Measurements from ENCODE around the gene PIP4K2A.
"Not testable (repeated sequence)": the region's sequence is repeated elsewhere in the genome, so short reads cannot be mapped to it uniquely, and the experiment has no call there.

PIP4K2A gene

GRCh38 chr10:22736134-22736533, 21.8 kb upstream of the PIP4K2A start:
- ATAC-seq (replicated peaks; ENCODE audit: extremely low read depth, poor library complexity, severe bottlenecking) (no peak), DNase-seq (ENCODE audit: low spot score in 2 of 2) (no peak)
- H3K27ac Mint-ChIP-seq (ENCODE audit: low read depth) = no peak overlapping the region
- no peak overlapping the region for H3K4me3 Mint-ChIP-seq
- no peaks in the 10 kb centered on the region for H3K36me3 Mint-ChIP-seq (ENCODE audit: insufficient read depth)
- no peaks in the 10 kb centered on the region for H3K4me1 Mint-ChIP-seq
- H3K9me3 Mint-ChIP-seq = no peaks in the 10 kb centered on the region
- no peaks in the 10 kb centered on the region for H3K27me3 Mint-ChIP-seq

DNA sequence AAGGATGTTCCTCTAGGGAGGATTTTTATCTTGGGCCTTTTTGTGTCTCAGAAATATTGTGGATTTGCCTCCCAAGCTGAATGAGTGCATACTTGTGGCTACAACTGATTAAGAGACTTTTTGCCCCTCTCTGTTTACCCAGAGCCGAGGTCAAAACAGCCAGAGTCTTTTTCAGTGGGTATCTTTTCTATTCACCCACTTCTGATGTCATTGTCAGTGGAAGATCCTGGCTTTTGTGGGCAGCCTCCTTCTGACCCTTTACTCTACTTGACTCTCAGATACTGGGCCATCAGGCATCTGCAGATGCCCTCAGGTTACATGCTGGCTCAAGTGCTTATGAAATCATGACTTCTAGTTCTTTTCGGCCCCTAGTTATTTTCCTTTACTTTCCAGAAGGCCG, 19.6 kb upstream of the PIP4K2A start:
- H3K4me3 Mint-ChIP-seq = no peak overlapping the region
- DNase-seq (ENCODE audit: low spot score in 2 of 2) (no peak), ATAC-seq (replicated peaks; ENCODE audit: extremely low read depth, poor library complexity, severe bottlenecking) (no peak)
- no peaks in the 10 kb centered on the region for H3K27me3 Mint-ChIP-seq
- H3K4me1 Mint-ChIP-seq = no peaks in the 10 kb centered on the region
- no peaks in the 10 kb centered on the region for H3K9me3 Mint-ChIP-seq
- no peaks in the 10 kb centered on the region for H3K36me3 Mint-ChIP-seq (ENCODE audit: insufficient read depth)
- no peak overlapping the region for H3K27ac Mint-ChIP-seq (ENCODE audit: low read depth)

DNA sequence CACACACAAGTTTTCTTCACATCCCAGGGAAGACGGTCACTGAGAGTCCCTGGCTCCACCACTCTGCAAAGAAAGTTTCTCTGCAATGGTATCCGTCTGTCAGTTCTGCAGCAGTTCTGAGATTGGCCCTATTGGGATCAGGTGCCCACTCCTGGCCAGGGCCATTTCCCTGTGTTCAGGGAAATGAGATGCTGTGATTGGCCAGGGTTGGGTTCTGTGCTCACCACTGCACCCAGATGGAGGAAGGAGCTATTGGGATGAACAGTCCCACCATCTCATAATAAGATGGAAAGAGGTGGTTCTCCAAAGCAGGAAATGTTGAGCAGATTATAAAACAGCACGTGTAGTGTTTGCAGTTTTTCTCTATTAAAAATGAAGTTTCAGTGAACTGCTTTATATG, 13.3 kb upstream of the PIP4K2A start:
- H3K9me3 Mint-ChIP-seq = no peaks in the 10 kb centered on the region
- no peak overlapping the region for H3K27ac Mint-ChIP-seq (ENCODE audit: low read depth)
- DNase-seq (ENCODE audit: low spot score in 2 of 2) (no peak), ATAC-seq (replicated peaks; ENCODE audit: extremely low read depth, poor library complexity, severe bottlenecking) (no peak)
- H3K4me3 Mint-ChIP-seq = no peak overlapping the region
- H3K4me1 Mint-ChIP-seq = peaks cover 27% of the 10 kb centered on the region
- no peaks in the 10 kb centered on the region for H3K27me3 Mint-ChIP-seq
- H3K36me3 Mint-ChIP-seq (ENCODE audit: insufficient read depth) = peaks cover 1% of the 10 kb centered on the region

GRCh38 chr10:22727112-22727511, 12.7 kb upstream of the PIP4K2A start:
- peak overlapping the region; percentile 50 for H3K27ac Mint-ChIP-seq (ENCODE audit: low read depth)
- no peak overlapping the region for H3K4me3 Mint-ChIP-seq
- ATAC-seq (replicated peaks; ENCODE audit: extremely low read depth, poor library complexity, severe bottlenecking) (peak; percentile 77), DNase-seq (ENCODE audit: low spot score in 2 of 2) (no peak)
- no peaks in the 10 kb centered on the region for H3K27me3 Mint-ChIP-seq
- no peaks in the 10 kb centered on the region for H3K9me3 Mint-ChIP-seq
- peaks cover 27% of the 10 kb centered on the region for H3K4me1 Mint-ChIP-seq
- H3K36me3 Mint-ChIP-seq (ENCODE audit: insufficient read depth) = peaks cover 1% of the 10 kb centered on the region

- peaks cover 32% of the 10 kb centered on the region for H3K4me1 Mint-ChIP-seq
- DNase-seq (ENCODE audit: low spot score in 2 of 2) (no peak), ATAC-seq (replicated peaks; ENCODE audit: extremely low read depth, poor library complexity, severe bottlenecking) (no peak)
- H3K9me3 Mint-ChIP-seq = no peaks in the 10 kb centered on the region
- H3K4me3 Mint-ChIP-seq = no peak overlapping the region
- no peak overlapping the region for H3K27ac Mint-ChIP-seq (ENCODE audit: low read depth)
- H3K27me3 Mint-ChIP-seq = no peaks in the 10 kb centered on the region
- peaks cover 1% of the 10 kb centered on the region for H3K36me3 Mint-ChIP-seq (ENCODE audit: insufficient read depth)
Observed at GRCh38 chr10:22724773-22725172, 10.4 kb upstream of the PIP4K2A start.

DNA sequence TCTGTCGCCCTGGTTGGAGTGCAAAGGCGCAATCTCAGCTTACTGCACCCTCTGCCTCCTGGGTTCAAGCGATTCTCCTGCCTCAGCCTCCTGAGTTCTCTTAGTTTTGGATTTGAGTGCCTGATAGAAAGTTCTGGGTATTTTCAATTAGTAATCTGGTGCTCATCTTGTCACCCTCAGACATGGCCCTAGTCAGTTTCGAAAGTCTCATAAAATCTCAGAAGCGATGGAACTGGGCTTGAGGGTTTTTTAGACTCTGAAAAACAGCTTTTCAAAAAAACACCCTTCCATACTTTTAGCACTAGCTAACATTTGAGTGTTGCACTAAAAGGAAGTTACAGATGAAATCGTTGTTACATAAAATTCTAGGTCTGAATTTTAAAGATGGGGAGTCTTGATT, 9.4 kb upstream of the PIP4K2A start:
- Mint-ChIP-seq H3K36me3 (ENCODE audit: insufficient read depth) (peaks cover 1% of the 10 kb centered on the region), H3K4me3 (no peak overlapping the region), H3K27me3 (no peaks in the 10 kb centered on the region), H3K4me1 (peaks cover 32% of the 10 kb centered on the region), H3K27ac (ENCODE audit: low read depth) (no peak overlapping the region), H3K9me3 (no peaks in the 10 kb centered on the region)
- ATAC-seq (replicated peaks; ENCODE audit: extremely low read depth, poor library complexity, severe bottlenecking) (no peak), DNase-seq (ENCODE audit: low spot score in 2 of 2) (no peak)

DNA sequence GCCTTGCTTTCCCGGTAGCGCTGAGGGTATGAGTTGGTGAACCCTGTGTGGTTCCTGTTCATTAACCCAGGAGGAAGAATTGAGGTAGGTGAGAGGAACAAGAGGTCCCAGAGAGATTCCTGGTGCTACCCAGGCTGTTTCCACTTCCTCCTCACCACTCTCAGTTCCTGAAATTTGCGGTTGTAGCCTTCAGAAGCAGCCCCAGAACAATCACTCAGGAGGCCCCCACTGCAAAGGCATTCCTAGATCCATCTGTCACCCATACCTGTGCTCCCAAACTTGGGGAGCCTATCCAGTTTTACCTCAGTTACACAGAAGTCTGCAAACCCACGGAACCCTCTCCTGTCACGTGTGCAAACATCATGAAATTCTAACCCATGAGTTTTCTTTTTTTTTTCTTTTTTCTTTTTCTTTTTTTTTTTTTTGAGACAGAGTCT, 9.0 kb upstream of the PIP4K2A start:
- no peak for DNase-seq (ENCODE audit: low spot score in 2 of 2)
- Mint-ChIP-seq H3K9me3 (no peaks in the 10 kb centered on the region), H3K27ac (ENCODE audit: low read depth) (no peak overlapping the region), H3K36me3 (ENCODE audit: insufficient read depth) (peaks cover 1% of the 10 kb centered on the region), H3K27me3 (no peaks in the 10 kb centered on the region), H3K4me3 (no peak overlapping the region), H3K4me1 (peaks cover 29% of the 10 kb centered on the region)
- peak; percentile 28 for ATAC-seq (replicated peaks; ENCODE audit: extremely low read depth, poor library complexity, severe bottlenecking)

GRCh38 chr10:22722626-22723169, 8.3 kb upstream of the PIP4K2A start:
- no peak for DNase-seq (ENCODE audit: low spot score in 2 of 2)
- Mint-ChIP-seq H3K36me3 (ENCODE audit: insufficient read depth) (peaks cover 1% of the 10 kb centered on the region), H3K4me1 (peaks cover 25% of the 10 kb centered on the region), H3K9me3 (no peaks in the 10 kb centered on the region), H3K4me3 (no peak overlapping the region), H3K27ac (ENCODE audit: low read depth) (no peak overlapping the region), H3K27me3 (no peaks in the 10 kb centered on the region)
- no peak for ATAC-seq (replicated peaks; ENCODE audit: extremely low read depth, poor library complexity, severe bottlenecking)

- H3K27ac Mint-ChIP-seq (ENCODE audit: low read depth) = no peak overlapping the region
- no peaks in the 10 kb centered on the region for H3K27me3 Mint-ChIP-seq
Observed at GRCh38 chr10:22720667-22721066, 6.3 kb upstream of the PIP4K2A start.

DNA sequence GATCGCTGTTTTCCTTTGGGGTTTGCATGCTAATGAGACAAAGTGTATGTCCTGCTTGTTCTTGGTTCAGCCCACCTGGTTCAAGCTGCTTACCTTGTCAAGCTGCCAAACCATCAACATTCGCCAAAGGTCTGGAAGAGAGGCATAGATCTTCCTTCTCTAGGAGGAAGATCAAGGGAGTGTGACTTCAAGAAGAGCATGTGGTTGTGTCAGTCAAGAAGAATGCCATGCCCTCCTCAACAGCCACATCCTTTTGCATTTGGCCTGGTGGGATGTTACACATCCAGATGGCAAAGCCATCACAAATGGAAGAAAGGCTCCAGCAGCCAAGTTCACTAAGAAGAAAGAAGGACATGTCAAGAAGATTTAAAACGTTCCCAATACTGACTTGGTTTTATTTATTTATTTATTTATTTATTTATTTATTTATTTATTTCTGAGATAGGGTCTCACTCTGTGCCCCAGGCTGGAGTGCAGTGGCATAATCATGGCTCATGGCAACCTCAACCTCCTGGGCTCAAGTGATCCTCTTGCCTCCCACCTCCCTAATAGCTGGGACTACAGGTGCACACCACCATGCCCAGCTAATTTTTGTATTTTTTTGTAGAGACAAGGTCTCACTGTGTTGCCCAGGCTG, 5.1 kb upstream of the PIP4K2A start:
- H3K27me3 Mint-ChIP-seq = no peaks in the 10 kb centered on the region
- no peak for DNase-seq (ENCODE audit: low spot score in 2 of 2)
- ATAC-seq (replicated peaks; ENCODE audit: extremely low read depth, poor library complexity, severe bottlenecking) = no peak
- H3K4me3 Mint-ChIP-seq = no peak overlapping the region
- peaks cover 20% of the 10 kb centered on the region for H3K4me1 Mint-ChIP-seq
- peak overlapping the region; percentile 46 for H3K27ac Mint-ChIP-seq (ENCODE audit: low read depth)
- no peaks in the 10 kb centered on the region for H3K9me3 Mint-ChIP-seq
- peaks cover 8% of the 10 kb centered on the region for H3K36me3 Mint-ChIP-seq (ENCODE audit: insufficient read depth)

More at GRCh38 chr10:22720667-22721066, 6.3 kb upstream of the PIP4K2A start:
- no peak for DNase-seq (ENCODE audit: low spot score in 2 of 2)
- H3K9me3 Mint-ChIP-seq = no peaks in the 10 kb centered on the region
- H3K4me1 Mint-ChIP-seq = peaks cover 14% of the 10 kb centered on the region
- H3K4me3 Mint-ChIP-seq = no peak overlapping the region
- no peak for ATAC-seq (replicated peaks; ENCODE audit: extremely low read depth, poor library complexity, severe bottlenecking)
- peaks cover 1% of the 10 kb centered on the region for H3K36me3 Mint-ChIP-seq (ENCODE audit: insufficient read depth)

DNA sequence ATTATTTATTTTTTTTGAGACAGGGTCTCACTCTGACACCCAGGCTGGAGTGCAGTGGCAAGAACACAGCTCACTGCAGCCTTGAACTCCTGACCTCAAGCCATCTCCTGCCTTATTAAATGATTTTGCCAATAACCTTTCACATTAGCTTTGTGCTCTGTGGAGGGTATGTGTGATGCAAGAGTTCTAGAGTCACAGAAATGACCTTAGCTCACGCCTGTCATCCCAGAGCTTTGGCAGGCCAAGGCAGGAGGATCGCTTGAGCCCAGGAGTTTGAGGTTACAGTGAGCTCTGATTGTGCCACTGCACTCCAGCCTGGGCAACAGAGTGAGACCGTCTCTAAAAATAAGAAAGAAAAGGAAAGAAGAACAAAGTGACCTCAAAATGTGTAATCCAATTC, 4.3 kb upstream of the PIP4K2A start:
- Mint-ChIP-seq H3K4me1 (peaks cover 17% of the 10 kb centered on the region), H3K36me3 (ENCODE audit: insufficient read depth) (peaks cover 11% of the 10 kb centered on the region)
- not testable (repeated sequence) for ATAC-seq (replicated peaks; ENCODE audit: extremely low read depth, poor library complexity, severe bottlenecking); H3K9me3 Mint-ChIP-seq; H3K4me3 Mint-ChIP-seq; H3K27me3 Mint-ChIP-seq; H3K27ac Mint-ChIP-seq (ENCODE audit: low read depth); DNase-seq (ENCODE audit: low spot score in 2 of 2)

DNA sequence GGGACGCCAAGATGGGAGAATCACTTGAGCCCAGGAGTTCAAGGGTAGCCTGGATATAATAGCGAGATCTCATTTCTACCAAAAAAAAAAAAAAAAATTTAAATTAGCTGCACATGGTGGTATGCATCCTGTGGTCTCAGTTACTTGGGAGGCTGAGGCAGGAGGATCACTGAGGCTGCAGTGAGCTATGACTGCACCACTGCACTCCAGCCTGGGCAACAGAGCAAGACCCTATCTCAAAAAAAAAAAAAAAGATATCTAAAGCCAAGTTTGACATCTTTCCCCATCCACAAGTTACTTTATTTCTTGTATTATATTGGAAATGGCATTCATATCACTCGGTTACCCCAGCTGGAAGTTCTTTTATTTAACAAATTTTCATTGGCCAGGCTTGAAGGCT, 3.4 kb upstream of the PIP4K2A start:
- H3K36me3 Mint-ChIP-seq (ENCODE audit: insufficient read depth) = peaks cover 14% of the 10 kb centered on the region
- DNase-seq (ENCODE audit: low spot score in 2 of 2) (no peak), ATAC-seq (replicated peaks; ENCODE audit: extremely low read depth, poor library complexity, severe bottlenecking) (no peak)
- peaks cover 11% of the 10 kb centered on the region for H3K4me1 Mint-ChIP-seq
- no peaks in the 10 kb centered on the region for H3K9me3 Mint-ChIP-seq
- H3K27me3 Mint-ChIP-seq = no peaks in the 10 kb centered on the region
- H3K4me3 Mint-ChIP-seq = no peak overlapping the region
- no peak overlapping the region for H3K27ac Mint-ChIP-seq (ENCODE audit: low read depth)

DNA sequence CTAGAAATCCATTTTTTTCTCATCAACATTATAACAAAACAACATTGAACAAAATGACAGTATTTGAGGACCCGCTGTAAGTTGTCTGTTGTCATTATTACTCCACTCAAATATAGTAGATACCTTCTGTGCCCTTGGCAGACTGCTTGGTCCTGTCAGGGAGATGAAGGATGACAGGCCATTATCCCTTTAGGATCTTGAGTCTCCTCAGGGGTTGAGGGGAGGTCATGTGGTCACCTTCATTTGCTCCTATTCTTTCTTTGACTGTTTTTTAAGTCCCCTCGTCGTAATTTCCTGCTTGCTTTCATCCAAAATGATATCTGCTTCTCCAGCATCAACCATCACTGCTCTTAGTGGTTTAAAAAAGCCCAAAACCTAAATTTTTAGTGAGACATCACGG, 2.6 kb upstream of the PIP4K2A start:
- H3K4me3 Mint-ChIP-seq = no peak overlapping the region
- no peak for ATAC-seq (replicated peaks; ENCODE audit: extremely low read depth, poor library complexity, severe bottlenecking)

More for the DNA sequence above, 2.6 kb upstream of the PIP4K2A start:
- DNase-seq (ENCODE audit: low spot score in 2 of 2) = no peak
- Mint-ChIP-seq H3K4me1 (peaks cover 14% of the 10 kb centered on the region), H3K36me3 (ENCODE audit: insufficient read depth) (peaks cover 14% of the 10 kb centered on the region), H3K9me3 (no peaks in the 10 kb centered on the region), H3K27me3 (no peaks in the 10 kb centered on the region), H3K27ac (ENCODE audit: low read depth) (no peak overlapping the region)

Data from central memory CD8-positive, alpha-beta T cell (primary cell).